A549 (cell line): Measurements from ENCODE around the gene PDE6G.

Source experiments
- CTCF ChIP-seq: fragments of >200 bp; sonication (Bioruptor Twin); formaldehyde crosslinking; IDR thresholded peaks from 3 replicates; pipeline ENCODE4 v1.5.1; 2016
- JUN ChIP-seq, 2 experiments: fragments of >200 bp; sonication (Bioruptor Twin); formaldehyde crosslinking; IDR thresholded peaks; 2 replicates in 1 of 2; 3 replicates in 1 of 2; pipeline ENCODE4 v1.6.1; 2016 to 2017
- RAD21 ChIP-seq, 2 experiments: fragments of >200 bp in 1 of 2; sonication (Bioruptor Twin) in 1 of 2; formaldehyde crosslinking in 1 of 2; IDR thresholded peaks in 1 of 2; conservative IDR thresholded peaks in 1 of 2; 2 replicates in 1 of 2; 3 replicates in 1 of 2; pipeline ENCODE4 v1.6.1; 2012 to 2018; ENCODE audit warnings: inconsistent platforms in 1 of 2
- REST ChIP-seq: fragments of 200-600 bp; sonication (generic); IDR thresholded peaks from 2 replicates; pipeline ENCODE4 v1.6.1; 2016; ENCODE audit warnings: antibody characterized with exemption, mild to moderate bottlenecking, moderate library complexity

GRCh38 chr17:81690549-81690948 lies 34.2 kb upstream of the PDE6G start:
- TF ChIP-seq CTCF (no peak), RAD21 (conservative IDR thresholded peaks at IDR 0.05 in 1 of 2, IDR thresholded peaks at IDR 0.05 in 1 of 2) (no peak), REST (no peak), JUN (IDR thresholded peaks at IDR 0.05) (no peak)
